ENCODE results near the gene CDH9.

- no peak for TF ChIP-seq CTCF (IDR thresholded peaks at IDR 0.05)
- no peak for TF ChIP-seq POLR2A (IDR thresholded peaks at IDR 0.05)
Observed at GRCh38 chr5:26872337-26872736, 166.0 kb downstream of the CDH9 start.

Data from uterus (tissue), 2 donors.